B cell (primary cell): ENCODE measurements around the gene CD109. TPM values are rescaled to one million over a fixed set of nuclear protein-coding genes. Genes with fewer than 3 reads are reported as not detected.
A peak's percentile ranks its signal among the peaks of the same experiment; 100 is the strongest.

Source experiments
- ATAC-seq: fragments of 200-7000 bp; cut with Tn5 transposase; one replicate; pipeline ENCODE4 v1.10.0; 2021; ENCODE audit warnings: low read depth, mild to moderate bottlenecking, moderate number of reproducible peaks, moderate library complexity
- CTCF ChIA-PET: fragments of 350-600 bp; sonication (Branson Sonifier 250); formaldehyde crosslinking; loops from one replicate; lab custom pipeline; 2021; ENCODE audit warnings: antibody characterized with exemption, inconsistent platforms; lab: Charles Lee
- POLR2A ChIA-PET: fragments of 350-600 bp; sonication (Branson Sonifier 250); formaldehyde crosslinking; loops from one replicate; lab custom pipeline; 2021; ENCODE audit warnings: antibody characterized with exemption; lab: Charles Lee
- DNase-seq: peaks from one replicate; pipeline ENCODE4 v3.0.0; 2013
- H2AFZ ChIP-seq: 2 replicates; pipeline ENCODE4 v1.6.1; 2012; ENCODE audit warnings: mild to moderate bottlenecking, low read depth, low read length; ENCODE audit not compliant: insufficient read depth, poor library complexity, severe bottlenecking
- H3K27ac ChIP-seq, 2 donors: 1 replicate in 1 of 2; 2 replicates in 1 of 2; pipeline ENCODE4 v1.5.1; 2012 to 2013; ENCODE audit warnings: low read length in 2 of 2, mild to moderate bottlenecking in 2 of 2, moderate library complexity in 1 of 2
- H3K27me3 ChIP-seq, 4 experiments: fragments of 200-600 bp in 1 of 4; sonication (generic) in 1 of 4; replicated peaks in 1 of 4; 1 replicate in 2 of 4; 2 replicates in 2 of 4; pipeline versions ENCODE4 v1.6.1 to v1.7.0; 2013 to 2016; ENCODE audit warnings: low read length in 3 of 4, mild to moderate bottlenecking in 2 of 4, mixed read lengths in 1 of 4, moderate library complexity in 1 of 4; ENCODE audit not compliant: insufficient read depth in 4 of 4, control insufficient read depth in 3 of 4; ENCODE audit errors: control extremely low read depth in 1 of 4
- H3K36me3 ChIP-seq, 2 experiments: replicated peaks in 1 of 2; 1 replicate in 1 of 2; 2 replicates in 1 of 2; pipeline versions ENCODE4 v1.6.1 to v1.7.1; 2013; ENCODE audit warnings: low read length in 1 of 2; ENCODE audit not compliant: insufficient read depth in 2 of 2, control insufficient read depth in 1 of 2; ENCODE audit errors: control extremely low read depth in 1 of 2, extremely low read depth in 1 of 2
- H3K4me1 ChIP-seq, 2 donors: fragments of 200-600 bp in 1 of 2; sonication (generic) in 1 of 2; 1 replicate in 1 of 2; 2 replicates in 1 of 2; pipeline versions ENCODE4 v1.5.1 to v1.6.1; 2013 to 2017; ENCODE audit warnings: low read length in 2 of 2; ENCODE audit not compliant: control insufficient read depth in 2 of 2, insufficient read depth in 2 of 2
- H3K4me2 ChIP-seq: replicated peaks from 2 replicates; pipeline ENCODE3; 2012; ENCODE audit warnings: mild to moderate bottlenecking, low read depth, low read length; ENCODE audit not compliant: poor library complexity, severe bottlenecking
- H3K4me3 ChIP-seq, 5 experiments: fragments of 200-600 bp in 1 of 5; sonication (generic) in 1 of 5; 1 replicate in 3 of 5; 2 replicates in 2 of 5; pipeline versions ENCODE4 v1.5.1 to v1.7.0; 2011 to 2016; ENCODE audit warnings: low read length in 4 of 5, mild to moderate bottlenecking in 4 of 5, low read depth in 2 of 5, control low read depth in 1 of 5, moderate library complexity in 1 of 5; ENCODE audit not compliant: insufficient read depth in 1 of 5; ENCODE audit errors: control extremely low read depth in 1 of 5, extremely low read depth in 1 of 5
- H3K79me2 ChIP-seq: fragments of 200-600 bp; sonication (generic); one replicate; pipeline ENCODE4 v1.6.0; 2016; ENCODE audit warnings: low read length; ENCODE audit not compliant: control insufficient read depth, insufficient read depth
- H3K9ac ChIP-seq: fragments of 200-600 bp; sonication (generic); 2 replicates; pipeline ENCODE4 v1.6.1; 2017; ENCODE audit warnings: mild to moderate bottlenecking, low read length, moderate library complexity
- H3K9me3 ChIP-seq, 3 donors: one replicate each; pipeline versions ENCODE4 v1.6.1 to v1.7.1; 2013; ENCODE audit warnings: low read length in 2 of 3; ENCODE audit not compliant: control insufficient read depth in 2 of 3, insufficient read depth in 1 of 3; ENCODE audit errors: control extremely low read depth in 1 of 3
- H4K20me1 ChIP-seq: 2 replicates; pipeline ENCODE4 v1.6.0; 2012; ENCODE audit warnings: mild to moderate bottlenecking, low read length; ENCODE audit not compliant: insufficient read depth, control insufficient read depth, poor library complexity, severe bottlenecking
- H3K27ac Mint-ChIP-seq: one replicate; pipeline ENCODE4 v1.8.0; 2021; ENCODE audit warnings: mixed read lengths
- H3K27me3 Mint-ChIP-seq: one replicate; pipeline ENCODE4 v1.8.0; 2021; ENCODE audit warnings: mixed read lengths
- H3K4me1 Mint-ChIP-seq: one replicate; pipeline ENCODE4 v1.8.0; 2021; ENCODE audit warnings: mixed read lengths
- H3K4me3 Mint-ChIP-seq: one replicate; pipeline ENCODE4 v1.8.0; 2021; ENCODE audit warnings: mixed read lengths
- H3K9me3 Mint-ChIP-seq: one replicate; pipeline ENCODE4 v1.8.0; 2022; ENCODE audit warnings: mixed read lengths; ENCODE audit not compliant: insufficient read depth
- CTCF ChIP-seq: fragments of 200-600 bp; IDR thresholded peaks from one replicate; pipeline ENCODE4 v1.8.0; 2022; ENCODE audit warnings: antibody characterized with exemption, mild to moderate bottlenecking
- EZH2 ChIP-seq: IDR thresholded peaks from 2 replicates; pipeline ENCODE4 v1.6.1; 2012; ENCODE audit warnings: borderline replicate concordance, low read depth, mild to moderate bottlenecking, moderate library complexity, low read length; ENCODE audit not compliant: insufficient read depth, poor library complexity, severe bottlenecking
- WGBS: methylation state at CpG from one replicate; pipeline ENCODE4 v1.1.5; 2013; ENCODE audit warnings: missing lambda C conversion rate; ENCODE audit not compliant: insufficient coverage; 5-methylcytosine and 5-hydroxymethylcytosine counted together
- intact Hi-C: fragments of 100-400 bp; cut with micrococcal nuclease; formaldehyde crosslinking; loops from one replicate; pipeline ENCODE4 v1.10.0; 2022
- polyA plus RNA-seq: library from polyadenylated mRNA; depleted of rRNA; stranded (reverse); fragments of >200 nt; gene quantifications from 2 replicates; pipeline ENCODE4 v1.2.3, GENCODE V29; 2012
- total RNA-seq, 2 donors: library from RNA; stranded (reverse); fragments of 120-200 nt in 1 of 2; gene quantifications; 1 replicate in 1 of 2; 2 replicates in 1 of 2; pipeline versions ENCODE4 v1.2.3 to v1.2.4, GENCODE V29; 2013 to 2022

CD109 gene
- total and polyA plus RNA-seq, 2 donors (not counting 1 experiment from before 2014, with no cell fraction given), result 0.15 TPM; not detected in 1

GRCh38 chr6:73733791-73734190 is 37.8 kb downstream of the CD109 start:
- H3K27ac ChIP-seq, result no peak overlapping the region
- no peaks in the 10 kb centered on the region for H4K20me1 ChIP-seq
- Mint-ChIP-seq H3K27ac (no peak overlapping the region), H3K4me3 (no peak overlapping the region), H3K27me3 (peaks cover 3% of the 10 kb centered on the region), H3K9me3 (no peaks in the 10 kb centered on the region), H3K4me1 (no peaks in the 10 kb centered on the region)
- TF ChIP-seq EZH2, result no peak
- TF ChIP-seq CTCF, result no peak
- ChIA-PET POLR2A (no interaction called here), CTCF (interaction anchor here (0.6 to 8.7 kb wide), 11 partner anchors 9 to 1487 kb away, joined by 3 to 76 read pairs (median 3); partner anchors contain the start of gene COL12A1)
- intact Hi-C loops, result loop anchor here (1.0 kb wide), 1 partner anchor 58 kb away; no protein-coding TSS in a partner anchor
- no peaks in the 10 kb centered on the region for H3K27me3 ChIP-seq
- H3K9ac ChIP-seq, result no peak overlapping the region
- no peaks in the 10 kb centered on the region for H3K79me2 ChIP-seq
- no peaks in the 10 kb centered on the region for H3K9me3 ChIP-seq
- DNase-seq, result no peak
- peak overlapping the region; percentile 58 for H2AFZ ChIP-seq
- ATAC-seq, result no peak
- H3K4me2 ChIP-seq, result no peak overlapping the region
- WGBS, result 91% methylated on average over 6 of the region's 6 CpGs
- H3K4me1 ChIP-seq, result no peaks in the 10 kb centered on the region
- H3K36me3 ChIP-seq, result no peaks in the 10 kb centered on the region
- no peak overlapping the region for H3K4me3 ChIP-seq

- Histone ChIP-seq H3K27me3 (no peaks in the 10 kb centered on the region), H2AFZ (no peak overlapping the region), H3K79me2 (no peaks in the 10 kb centered on the region), H3K36me3 (no peaks in the 10 kb centered on the region), H3K27ac (no peak overlapping the region), H3K9ac (no peak overlapping the region), H3K4me2 (no peak overlapping the region), H3K4me1 (no peaks in the 10 kb centered on the region), H4K20me1 (no peaks in the 10 kb centered on the region), H3K9me3 (no peaks in the 10 kb centered on the region), H3K4me3 (no peak overlapping the region)
- TF ChIP-seq EZH2 (no peak), CTCF (no peak)
- peaks cover 4% of the 10 kb centered on the region for H3K27me3 Mint-ChIP-seq
- no peak overlapping the region for H3K27ac Mint-ChIP-seq
- no peaks in the 10 kb centered on the region for H3K4me1 Mint-ChIP-seq
- CTCF ChIA-PET, result no interaction called here
- DNase-seq (no peak), ATAC-seq (no peak)
- whole genome bisulfite sequencing, result 80% methylated on average over 1 of the region's 2 CpGs
- POLR2A ChIA-PET, result no interaction called here
- no peak overlapping the region for H3K4me3 Mint-ChIP-seq
- H3K9me3 Mint-ChIP-seq, result no peaks in the 10 kb centered on the region
- intact Hi-C loops, result loop anchor here (5.0 kb wide), 1 partner anchor 1792 kb away; no protein-coding TSS in a partner anchor
Measured at GRCh38 chr6:73734832-73735453, 38.9 kb downstream of the CD109 start.
